Activated naive CD4-positive, alpha-beta T cell (primary cell): Measurements from ENCODE around the gene PGRMC2.
A peak's percentile ranks its signal among the peaks of the same experiment; 100 is the strongest.

ENCODE experiments used
- DNase-seq, 4 experiments: peaks; one replicate each; lab custom pipeline; 2025; lab: John Stamatoyannopoulos, UW

PGRMC2 gene

GRCh38 chr4:128287141-128287870 lies at the start of gene PGRMC2:
Gene PGRMC2, minus strand, starts transcription at chr4:128287813. Its CDS starts 23 bp downstream, at chr4:128287790.
- DNase-seq = peak in 2 of 4 experiments; percentile 12 to 27

GRCh38 chr4:128335541-128335940 lies 47.9 kb upstream of the PGRMC2 start:
- no peak for DNase-seq

DNA sequence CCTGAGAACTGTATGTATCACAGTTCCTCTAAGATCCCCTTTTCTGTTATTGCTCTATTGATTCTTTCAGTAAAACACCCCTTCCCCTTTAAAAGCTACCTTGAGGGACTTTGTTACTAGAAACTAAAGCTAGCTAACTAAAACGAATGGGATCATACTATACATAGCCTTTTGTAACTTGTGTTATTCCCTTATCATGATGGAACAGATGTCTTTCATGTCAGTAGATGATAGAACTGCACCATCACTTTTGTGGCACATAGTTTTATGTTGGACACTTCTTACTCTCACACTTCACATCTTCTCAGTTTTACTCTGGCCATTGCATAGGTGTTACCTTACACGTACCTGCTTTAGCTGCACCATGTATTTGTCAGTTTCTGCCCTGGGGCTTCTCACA lies 46.6 kb upstream of the PGRMC2 start:
- DNase-seq = no peak

DNA sequence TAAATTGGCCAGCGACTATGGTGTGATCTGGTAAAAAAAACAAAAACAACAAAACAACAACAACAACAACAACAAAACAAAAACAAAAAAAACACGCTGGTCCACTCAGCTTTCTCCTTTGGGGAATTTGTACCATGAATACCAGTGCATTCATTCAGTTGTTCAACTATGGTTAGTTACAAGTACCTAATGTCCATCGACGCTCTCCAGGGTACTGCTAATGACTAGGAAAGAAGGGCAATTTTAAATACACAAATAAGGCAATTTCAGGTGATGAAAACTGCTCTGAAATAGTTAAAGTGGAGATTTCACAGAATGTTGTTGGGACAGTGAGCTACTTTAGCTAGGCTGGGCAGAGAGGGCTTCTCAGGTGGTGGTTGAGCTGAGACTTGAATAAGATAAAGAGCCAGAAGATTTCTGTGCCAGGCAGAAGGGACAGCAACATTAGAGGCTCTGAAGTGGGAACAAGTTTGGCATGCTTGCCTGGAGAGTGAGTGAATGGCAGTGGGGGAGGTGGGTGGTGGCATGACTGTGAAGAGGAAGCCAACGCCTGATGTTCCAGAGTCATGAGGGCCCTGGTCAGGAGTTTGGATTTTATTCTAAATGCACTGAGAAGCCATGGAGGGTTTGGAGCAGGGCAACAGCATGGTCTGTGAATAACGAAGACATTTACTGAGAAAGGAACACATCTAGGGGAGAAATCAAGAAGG lies 45.9 kb upstream of the PGRMC2 start:
- no peak for DNase-seq

DNA sequence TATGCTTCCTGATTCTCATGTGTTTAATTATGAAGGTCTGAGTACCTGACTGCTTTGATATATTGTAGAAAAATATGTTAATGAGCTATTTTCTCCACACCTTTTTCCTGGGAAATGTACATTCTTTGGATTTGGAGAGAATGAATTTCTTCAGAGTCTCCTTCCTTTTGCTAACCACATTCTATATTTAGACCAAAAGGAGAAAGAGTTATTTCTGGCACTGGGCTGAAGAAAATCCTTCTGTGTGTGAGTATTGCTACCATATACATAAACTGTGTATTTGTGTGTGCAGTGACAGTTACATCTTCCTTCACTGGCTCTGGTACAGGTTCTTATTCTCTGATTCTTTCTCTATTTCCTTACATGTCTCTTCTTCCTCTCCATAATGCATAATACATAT lies 44.5 kb upstream of the PGRMC2 start:
- DNase-seq = no peak

DNA sequence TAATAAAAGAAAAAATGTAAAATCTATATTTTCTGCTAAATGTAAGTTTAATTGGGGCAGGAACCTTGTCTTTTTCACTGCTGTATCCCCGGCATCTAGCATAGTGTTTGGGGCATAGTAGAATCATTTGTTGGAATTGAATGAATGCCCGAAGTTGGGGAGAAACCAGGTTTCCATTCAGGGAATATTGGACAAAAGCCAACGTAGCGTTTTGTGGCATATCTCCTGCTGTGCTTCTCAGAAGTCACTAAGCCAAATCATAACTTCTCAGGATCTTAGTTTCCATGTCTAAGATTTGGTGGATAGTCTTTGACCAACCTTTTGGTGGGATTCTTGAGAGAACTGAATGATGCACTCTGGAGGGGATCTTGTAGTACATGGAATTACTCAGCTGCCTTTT lies 42.0 kb upstream of the PGRMC2 start:
- no peak for DNase-seq

DNA sequence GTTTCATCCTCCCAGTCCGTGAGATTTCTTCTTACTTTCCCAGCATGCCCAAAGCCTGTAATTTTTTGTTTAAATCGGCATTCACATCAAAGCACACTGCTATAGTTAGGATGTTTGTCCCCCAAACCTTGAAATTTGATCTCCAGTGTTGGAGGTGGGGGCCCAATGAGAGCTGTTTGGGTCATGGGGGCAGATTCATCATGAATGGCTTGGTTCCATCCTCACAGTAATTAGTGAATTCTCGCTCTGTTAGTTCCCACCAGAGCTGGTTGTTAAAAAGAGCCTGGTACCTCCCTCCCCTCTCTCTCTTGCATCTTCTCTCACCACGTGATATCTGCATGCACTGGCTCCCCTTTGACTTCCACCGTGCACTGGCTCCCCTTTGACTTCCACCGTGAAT lies 40.5 kb upstream of the PGRMC2 start:
- no peak for DNase-seq

GRCh38 chr4:128323401-128323800 lies 35.8 kb upstream of the PGRMC2 start:
- DNase-seq = no peak

GRCh38 chr4:128322986-128323385 lies 35.4 kb upstream of the PGRMC2 start:
- DNase-seq = no peak

DNA sequence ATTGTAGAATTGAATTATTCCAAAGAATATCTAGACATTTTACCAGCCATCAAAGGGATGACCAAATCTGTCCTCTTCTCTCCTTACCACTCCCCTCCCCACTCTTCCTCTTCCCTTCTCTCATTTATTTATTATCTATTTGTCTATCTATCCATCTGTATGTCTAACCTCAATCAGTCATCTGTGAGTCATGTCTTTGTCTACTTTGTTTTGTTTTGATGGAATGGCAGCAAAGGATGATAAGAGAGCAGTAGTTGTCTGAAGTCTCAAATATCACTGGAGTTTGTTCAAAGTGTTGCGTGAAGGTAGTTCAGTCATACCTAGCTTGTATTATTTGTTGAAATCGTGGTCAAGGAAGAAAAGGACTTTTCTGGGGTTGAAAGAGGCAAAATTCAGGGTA lies 34.7 kb upstream of the PGRMC2 start:
- no peak for DNase-seq

GRCh38 chr4:128320656-128321055 lies 33.0 kb upstream of the PGRMC2 start:
- no peak for DNase-seq

DNA sequence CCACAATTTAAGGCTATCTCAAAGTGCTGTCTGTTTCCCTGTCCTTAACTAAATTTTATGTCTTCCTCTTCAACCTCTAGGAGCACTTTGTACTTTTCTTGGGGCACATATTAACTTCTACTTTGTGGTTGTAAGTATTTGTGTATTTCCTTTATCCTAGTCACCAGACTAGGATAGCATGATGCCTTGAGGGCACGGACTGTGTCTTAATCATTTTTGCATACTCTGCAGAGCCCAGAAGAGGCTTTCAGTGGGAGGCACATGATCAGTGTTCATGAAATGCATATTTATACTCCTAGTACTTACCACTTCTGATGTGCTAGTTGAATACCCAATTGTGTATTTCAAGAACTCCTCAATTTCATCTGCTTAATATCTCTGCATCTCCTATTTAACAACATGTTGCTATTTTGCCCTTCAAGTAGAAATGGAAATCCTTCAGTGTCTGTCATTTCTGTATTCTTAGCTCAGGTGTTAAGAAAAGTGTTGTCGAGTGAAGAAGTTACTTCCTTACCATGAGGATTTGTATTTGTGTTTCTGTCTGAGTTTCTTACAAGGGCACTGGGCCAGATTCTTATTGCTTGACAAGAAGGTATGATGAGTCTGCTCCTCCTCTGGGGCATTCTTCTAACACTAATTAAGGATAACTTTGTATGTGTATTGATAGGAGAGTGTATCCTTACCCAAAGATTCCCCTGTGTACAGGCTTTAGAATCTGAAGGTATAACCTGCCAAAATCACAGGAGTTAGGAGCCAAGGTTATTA lies 28.3 kb upstream of the PGRMC2 start:
- DNase-seq = no peak

GRCh38 chr4:128311659-128312403 lies 24.2 kb upstream of the PGRMC2 start:
- DNase-seq = no peak

- DNase-seq = no peak
These were observed 22.7 kb upstream of the PGRMC2 start for GRCh38 chr4:128310266-128310697.

- DNase-seq = no peak
These were observed 22.0 kb upstream of the PGRMC2 start for GRCh38 chr4:128309585-128309984.

DNA sequence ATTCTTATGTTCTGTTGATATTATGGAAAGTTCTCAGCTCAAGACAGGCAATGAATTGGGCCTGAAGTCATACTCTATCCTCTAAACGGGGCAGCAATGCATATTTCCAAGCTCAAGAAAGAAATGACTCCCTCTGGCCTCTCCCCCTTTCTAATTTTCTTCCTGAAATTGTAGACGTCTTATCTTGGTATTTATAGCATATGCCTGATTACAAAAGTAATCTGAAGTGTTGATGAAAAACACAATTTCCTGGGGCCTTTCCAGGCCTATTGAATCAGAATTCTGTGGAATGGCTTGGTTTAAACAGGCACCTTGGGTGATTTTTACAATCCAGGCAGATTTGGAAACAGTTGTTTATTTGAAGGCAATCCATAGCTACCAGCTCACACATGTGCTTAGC lies 21.4 kb upstream of the PGRMC2 start:
- DNase-seq = no peak

GRCh38 chr4:128307123-128307571 lies 19.5 kb upstream of the PGRMC2 start:
- DNase-seq = no peak

DNA sequence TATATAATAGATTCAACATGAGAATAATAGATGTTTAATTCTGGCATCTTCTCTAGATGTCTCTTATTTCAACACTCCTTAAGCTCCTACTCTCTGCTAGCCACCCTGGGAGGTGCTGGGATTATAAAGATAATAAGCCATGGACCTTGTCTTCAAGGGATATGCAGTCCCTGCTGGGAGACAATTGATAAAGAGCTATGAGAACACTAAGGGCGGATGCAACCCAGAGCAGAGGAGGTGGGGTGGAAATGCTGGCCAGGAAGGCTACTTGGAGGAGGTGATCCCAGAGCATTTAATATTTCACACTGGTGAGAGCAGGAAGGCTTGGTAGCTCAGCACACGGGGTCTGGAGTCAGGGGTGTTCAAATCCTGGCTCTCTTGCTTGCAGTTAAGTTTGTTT lies 18.3 kb upstream of the PGRMC2 start:
- no peak for DNase-seq

DNA sequence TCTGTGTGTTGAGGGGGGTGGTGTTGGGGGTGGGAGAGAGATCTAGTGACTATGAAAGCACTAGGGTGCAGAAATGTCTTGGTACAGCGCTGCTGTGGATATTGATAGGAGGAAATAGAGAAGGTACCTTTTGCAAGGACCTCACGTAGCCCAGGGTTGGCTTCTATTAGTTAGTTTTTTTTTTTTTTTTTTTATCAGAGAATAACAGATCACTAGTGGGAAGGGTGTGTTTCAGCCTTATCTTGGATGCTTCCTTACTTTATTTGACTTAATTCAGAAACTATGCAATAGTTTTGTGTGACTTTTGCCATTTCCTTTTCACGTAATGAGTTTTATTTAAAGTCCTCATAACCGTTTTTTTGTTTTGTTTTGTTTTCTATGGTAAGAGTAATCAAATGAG lies 16.4 kb upstream of the PGRMC2 start:
- DNase-seq = no peak

DNA sequence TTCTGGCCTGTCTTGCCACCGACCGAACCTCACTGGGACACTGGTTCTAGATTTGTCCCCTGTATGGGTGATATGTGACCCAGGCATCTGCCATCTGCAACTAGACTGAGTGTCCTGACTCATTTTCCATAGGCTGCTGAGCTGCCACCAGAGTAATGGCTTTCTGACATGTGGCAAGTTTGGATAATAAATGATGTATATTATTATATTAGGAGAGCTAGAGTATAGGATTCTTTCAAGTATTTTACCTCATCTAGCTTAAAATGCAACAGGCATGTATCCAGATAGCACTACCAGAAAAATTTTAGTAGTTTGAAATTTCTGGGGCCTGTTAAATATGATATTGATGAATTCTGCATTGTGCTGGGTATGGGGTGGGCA lies 15.8 kb upstream of the PGRMC2 start:
- DNase-seq = no peak

- DNase-seq = no peak
These were observed 14.4 kb upstream of the PGRMC2 start for GRCh38 chr4:128301979-128302378.

DNA sequence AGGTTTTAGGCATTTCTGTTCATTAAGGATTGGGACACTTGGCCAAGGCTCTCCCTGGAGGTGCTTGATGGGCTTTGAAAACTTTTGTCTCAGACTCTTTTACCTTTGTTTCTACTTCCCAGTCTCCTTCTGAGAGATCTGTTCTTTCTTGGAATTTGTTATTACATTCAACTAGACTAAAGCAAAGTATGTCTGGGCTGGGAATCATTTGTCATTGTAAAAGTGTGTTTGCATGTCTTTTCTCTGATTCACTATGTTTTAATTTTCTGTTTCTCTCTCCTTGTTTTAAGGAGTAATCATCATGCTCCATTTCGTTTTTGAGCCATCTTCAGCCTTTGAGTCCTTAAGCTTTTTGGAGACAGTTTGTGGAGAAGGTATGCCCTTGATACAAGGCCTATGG lies 12.2 kb upstream of the PGRMC2 start:
- DNase-seq = no peak
